ENCODE measurements around the gene MED31. TPM values are rescaled to one million over a fixed set of nuclear protein-coding genes. Genes with fewer than 3 reads are reported as not detected.

Gene MED31
- total and polyA plus RNA-seq, 2 of the 13 experiments (the other 11 are each of a cell fraction or from before 2014, with no cell fraction given): 19.0 to 20.9 TPM

GRCh38 chr17:6657633-6658287 lies 6.4 kb upstream of the MED31 start:
- no peak overlapping the region for H3K4me3 ChIP-seq (replicated peaks in 1 of 3; ENCODE audit: insufficient read depth in 1 of 3, low read depth in 2 of 3, low read length in 3 of 3)
- WGBS (ENCODE audit: low lambda C conversion rate): 83% methylated on average over 18 of the region's 18 CpGs
- H3K79me2 ChIP-seq (ENCODE audit: insufficient read depth, low read length): peaks cover 21% of the 10 kb centered on the region
- H3K27me3 ChIP-seq (ENCODE audit: control insufficient read depth in 1 of 2, insufficient read depth in 2 of 2, low read length in 2 of 2): no peaks in the 10 kb centered on the region
- in situ Hi-C loops (cut with HindIII; ENCODE audit: extremely low pct_ligation_motif_present, low pct_unique_long_range_greater_than_20kb): no loop called here
- peaks cover 14% of the 10 kb centered on the region for H4K20me1 ChIP-seq (ENCODE audit: insufficient read depth, low read length)
- H2AFZ ChIP-seq (ENCODE audit: low read length): no peak overlapping the region
- ChIA-PET CTCF (ENCODE audit: low intra/inter-chr PET ratio, low total read pairs) (no interaction called here), POLR2A (no interaction called here)
- TF ChIP-seq NFE2 (CRISPR knock-in tag; IDR thresholded peaks at IDR 0.05) (no peak), MNT (IDR thresholded peaks at IDR 0.05) (no peak), MBD4 (IDR thresholded peaks at IDR 0.05; ENCODE audit: borderline replicate concordance, low read length) (no peak), ZNF260 (CRISPR knock-in tag; IDR thresholded peaks at IDR 0.05; ENCODE audit: borderline replicate concordance, low read depth) (no peak), ZBTB20 (CRISPR knock-in tag; IDR thresholded peaks at IDR 0.05; ENCODE audit: borderline replicate concordance, low read depth) (no peak), PLRG1 (conservative IDR thresholded peaks at IDR 0.05) (no peak), SMARCC2 (IDR thresholded peaks at IDR 0.05) (no peak), CBX1 (IDR thresholded peaks at IDR 0.05; ENCODE audit: low read depth) (no peak)
- H3K4me1 ChIP-seq (ENCODE audit: insufficient read depth, low read length): peaks cover 25% of the 10 kb centered on the region
- intact Hi-C loops (cut with micrococcal nuclease; ENCODE audit: unreplicated experiment): no loop called here
- no peak for DNase-seq (ENCODE audit: low spot score)
- H3K9me3 ChIP-seq (ENCODE audit: low read length): no peaks in the 10 kb centered on the region
- H3K4me2 ChIP-seq (ENCODE audit: low read depth, low read length): 0 out of 2 replicates have a peak overlapping the region, but pooled peaks have one; percentile 47
- BruUV-seq (replicated peaks): no TSS peak
- H3K27ac ChIP-seq (ENCODE audit: extremely low read length, insufficient read depth, low read length): no peak overlapping the region
- no peak overlapping the region for H3K9ac ChIP-seq (ENCODE audit: insufficient read depth, low read depth, low read length)
- no peak for FAIRE-seq
- no peak for ATAC-seq
- peaks cover 0 to 2% of the 10 kb centered on the region in 2 experiments; a peak in 3 of 5 replicates for H3K36me3 ChIP-seq (replicated peaks in 1 of 2; ENCODE audit: control insufficient read depth in 1 of 2, insufficient read depth in 2 of 2, low read length in 2 of 2)

Measured in HepG2 (cell line).